Mesendoderm (in vitro differentiated cells): Measurements from ENCODE around the gene PALS2. TPM values are rescaled to one million over a fixed set of nuclear protein-coding genes. Genes with fewer than 3 reads are reported as not detected.

Experiments used
- DNase-seq: peaks from one replicate; pipeline ENCODE4 v3.0.0; 2013
- H2AK5ac ChIP-seq: 2 replicates; pipeline ENCODE4 v1.6.1; 2013; ENCODE audit warnings: low read length, inconsistent platforms
- H2BK120ac ChIP-seq: 2 replicates; pipeline ENCODE4 v1.6.1; 2013; ENCODE audit warnings: low read depth, mild to moderate bottlenecking, low read length, moderate library complexity, mixed read lengths
- H2BK15ac ChIP-seq: replicated peaks from 2 replicates; pipeline ENCODE4 v1.6.1; 2013; ENCODE audit warnings: low read depth, mild to moderate bottlenecking, moderate library complexity
- H2BK5ac ChIP-seq: 2 replicates; pipeline ENCODE4 v1.6.1; 2013; ENCODE audit warnings: low read length, inconsistent platforms
- H3K18ac ChIP-seq: 2 replicates; pipeline ENCODE4 v1.6.1; 2013; ENCODE audit warnings: mild to moderate bottlenecking, low read length, mixed read lengths
- H3K23ac ChIP-seq: one replicate; pipeline ENCODE4 v1.6.1; 2013; ENCODE audit warnings: low read length
- H3K27ac ChIP-seq: 2 replicates; pipeline ENCODE4 v1.5.1; 2013; ENCODE audit warnings: low read depth, mild to moderate bottlenecking, inconsistent platforms, low read length, moderate library complexity
- H3K27me3 ChIP-seq: 2 replicates; pipeline ENCODE4 v1.6.1; 2013; ENCODE audit warnings: low read length, control low read depth, mild to moderate bottlenecking, inconsistent platforms; ENCODE audit not compliant: insufficient read depth, poor library complexity
- H3K36me3 ChIP-seq: 2 replicates; pipeline ENCODE4 v1.6.1; 2013; ENCODE audit warnings: low read length, inconsistent platforms; ENCODE audit not compliant: control insufficient read depth, insufficient read depth
- H3K4ac ChIP-seq: one replicate; pipeline ENCODE4 v1.6.1; 2013; ENCODE audit warnings: low read depth, mild to moderate bottlenecking, low read length, moderate library complexity
- H3K4me1 ChIP-seq: 2 replicates; pipeline ENCODE4 v1.6.1; 2013; ENCODE audit warnings: low read depth, low read length, inconsistent platforms; ENCODE audit not compliant: control insufficient read depth
- H3K4me2 ChIP-seq: 2 replicates; pipeline ENCODE4 v1.6.1; 2013; ENCODE audit warnings: low read length
- H3K4me3 ChIP-seq: 2 replicates; pipeline ENCODE4 v1.5.1; 2013; ENCODE audit warnings: mild to moderate bottlenecking, low read length
- H3K56ac ChIP-seq: one replicate; pipeline ENCODE4 v1.6.1; 2013; ENCODE audit warnings: low read length
- H3K79me1 ChIP-seq: 2 replicates; pipeline ENCODE4 v1.6.1; 2013; ENCODE audit warnings: low read length, inconsistent platforms
- H3K79me2 ChIP-seq: 2 replicates; pipeline ENCODE4 v1.6.1; 2013; ENCODE audit warnings: mild to moderate bottlenecking, low read length; ENCODE audit not compliant: control insufficient read depth, insufficient read depth
- H3K9ac ChIP-seq: 2 replicates; pipeline ENCODE4 v1.6.1; 2013; ENCODE audit warnings: low read length, inconsistent platforms
- H4K5ac ChIP-seq: one replicate; pipeline ENCODE4 v1.6.1; 2013; ENCODE audit warnings: low read length
- H4K8ac ChIP-seq: one replicate; pipeline ENCODE4 v1.6.1; 2013; ENCODE audit warnings: low read depth, mild to moderate bottlenecking, control low read depth, low read length, moderate library complexity
- WGBS: extraction: QIAGEN DNeasy Blood & Tissue Kit; methylation state at CpG from one replicate; pipeline ENCODE4 v1.1.7; 2013; ENCODE audit warnings: low lambda C conversion rate, missing lambda C conversion rate; ENCODE audit not compliant: insufficient coverage; ENCODE audit errors: extremely low coverage; 5-methylcytosine and 5-hydroxymethylcytosine counted together
- polyA plus RNA-seq, 2 experiments: library from polyadenylated mRNA; stranded (reverse); fragments of 200-250 nt; gene quantifications; one replicate each; pipeline ENCODE4 v1.2.3, GENCODE V29; 2013

The PALS2 gene
- 55.9 TPM for polyA plus RNA-seq (2013, experiment 1 of 2)
- polyA plus RNA-seq (2013, experiment 2 of 2), result 55.4 TPM

GRCh38 chr7:24572997-24573553 lies at the start of gene PALS2:
PALS2 (plus strand) TSS chr7:24573452; CDS start chr7:24623668, 50,216 bp downstream.
- no peak within 1 kb of the TSS for H4K5ac ChIP-seq
- H2BK120ac ChIP-seq, result peak within 1 kb of the TSS; percentile 84
- H3K4me1 ChIP-seq, result peaks cover 12% of the 10 kb centered on the region
- peak within 1 kb of the TSS; percentile 74 for H3K4me2 ChIP-seq
- H3K23ac ChIP-seq, result no peak within 1 kb of the TSS
- H3K79me2 ChIP-seq, result peaks cover 26% of the 10 kb centered on the region
- peak within 1 kb of the TSS; percentile 95 for H3K18ac ChIP-seq
- peak within 1 kb of the TSS; percentile 15 for H4K8ac ChIP-seq
- peak within 1 kb of the TSS; percentile 83 for H3K4ac ChIP-seq
- no peaks in the 10 kb centered on the region for H3K36me3 ChIP-seq
- peak within 1 kb of the TSS; percentile 88 for H3K9ac ChIP-seq
- H3K27me3 ChIP-seq, result no peaks in the 10 kb centered on the region
- no CpG with 5 or more reads among the region's 69 CpGs for WGBS
- H2BK15ac ChIP-seq, result no peak within 1 kb of the TSS
- peak within 1 kb of the TSS; percentile 54 for H2BK5ac ChIP-seq
- H3K79me1 ChIP-seq, result peaks cover 2% of the 10 kb centered on the region
- peak within 1 kb of the TSS; percentile 71 for H3K4me3 ChIP-seq
- H3K56ac ChIP-seq, result peak within 1 kb of the TSS; percentile 89
- H2AK5ac ChIP-seq, result no peak within 1 kb of the TSS
- peak; percentile 88 for DNase-seq
- H3K27ac ChIP-seq, result peak within 1 kb of the TSS; percentile 96

GRCh38 chr7:24531255-24531654 lies 42.0 kb upstream of the PALS2 start:
- H3K79me2 ChIP-seq, result no peaks in the 10 kb centered on the region
- H3K4ac ChIP-seq, result no peak overlapping the region
- no peak overlapping the region for H3K4me2 ChIP-seq
- H2AK5ac ChIP-seq, result no peak overlapping the region
- H3K23ac ChIP-seq, result no peak overlapping the region
- no peak overlapping the region for H2BK120ac ChIP-seq
- no peaks in the 10 kb centered on the region for H3K4me1 ChIP-seq
- H3K56ac ChIP-seq, result no peak overlapping the region
- H2BK5ac ChIP-seq, result no peak overlapping the region
- no peak overlapping the region for H3K4me3 ChIP-seq
- no peak overlapping the region for H3K18ac ChIP-seq
- no peak overlapping the region for H4K5ac ChIP-seq
- no peaks in the 10 kb centered on the region for H3K27me3 ChIP-seq
- WGBS, result no CpG with 5 or more reads among the region's 4 CpGs
- no peaks in the 10 kb centered on the region for H3K36me3 ChIP-seq
- H3K27ac ChIP-seq, result no peak overlapping the region
- DNase-seq, result peak; percentile 2
- H3K9ac ChIP-seq, result no peak overlapping the region
- no peak overlapping the region for H4K8ac ChIP-seq
- no peaks in the 10 kb centered on the region for H3K79me1 ChIP-seq
- no peak overlapping the region for H2BK15ac ChIP-seq

- Histone ChIP-seq H2BK120ac (no peak overlapping the region), H3K27me3 (no peaks in the 10 kb centered on the region), H3K4me1 (no peaks in the 10 kb centered on the region), H3K27ac (no peak overlapping the region), H3K56ac (no peak overlapping the region), H4K8ac (no peak overlapping the region), H3K9ac (no peak overlapping the region), H3K79me1 (no peaks in the 10 kb centered on the region), H2AK5ac (no peak overlapping the region), H2BK15ac (no peak overlapping the region), H3K36me3 (no peaks in the 10 kb centered on the region), H3K4me2 (no peak overlapping the region), H3K4me3 (no peak overlapping the region), H3K79me2 (no peaks in the 10 kb centered on the region), H2BK5ac (no peak overlapping the region), H3K18ac (no peak overlapping the region), H3K23ac (no peak overlapping the region), H4K5ac (no peak overlapping the region), H3K4ac (no peak overlapping the region)
- DNase-seq, result no peak
- 100% methylated on average over 1 of the region's 2 CpGs for WGBS
Measured at GRCh38 chr7:24536682-24537081, 36.6 kb upstream of the PALS2 start.

- DNase-seq, result no peak
- Histone ChIP-seq H3K36me3 (no peaks in the 10 kb centered on the region), H2BK15ac (no peak overlapping the region), H4K5ac (no peak overlapping the region), H3K4me2 (no peak overlapping the region), H3K4me1 (no peaks in the 10 kb centered on the region), H2BK5ac (no peak overlapping the region), H3K79me1 (no peaks in the 10 kb centered on the region), H3K4me3 (no peak overlapping the region), H3K18ac (no peak overlapping the region), H2BK120ac (no peak overlapping the region), H4K8ac (no peak overlapping the region), H3K56ac (no peak overlapping the region), H3K9ac (no peak overlapping the region), H3K27me3 (no peaks in the 10 kb centered on the region), H3K23ac (no peak overlapping the region), H3K27ac (no peak overlapping the region), H2AK5ac (no peak overlapping the region), H3K79me2 (no peaks in the 10 kb centered on the region), H3K4ac (no peak overlapping the region)
- no CpG with 5 or more reads among the region's 7 CpGs for WGBS
Measured at GRCh38 chr7:24540956-24541355, 32.3 kb upstream of the PALS2 start.

GRCh38 chr7:24545215-24545614 lies 28.0 kb upstream of the PALS2 start:
- Histone ChIP-seq H3K23ac (no peak overlapping the region), H4K5ac (no peak overlapping the region), H3K4me1 (no peaks in the 10 kb centered on the region), H3K18ac (no peak overlapping the region), H2BK15ac (no peak overlapping the region), H2BK5ac (no peak overlapping the region), H3K4ac (no peak overlapping the region), H3K79me2 (no peaks in the 10 kb centered on the region), H3K79me1 (no peaks in the 10 kb centered on the region), H3K27me3 (no peaks in the 10 kb centered on the region), H3K4me2 (no peak overlapping the region), H2AK5ac (no peak overlapping the region), H3K4me3 (no peak overlapping the region), H3K56ac (no peak overlapping the region), H3K9ac (no peak overlapping the region), H3K36me3 (no peaks in the 10 kb centered on the region), H3K27ac (no peak overlapping the region), H4K8ac (no peak overlapping the region), H2BK120ac (no peak overlapping the region)
- no peak for DNase-seq

- H2BK5ac ChIP-seq, result no peak overlapping the region
- no peak overlapping the region for H3K56ac ChIP-seq
- no peak overlapping the region for H4K5ac ChIP-seq
- no peak overlapping the region for H2AK5ac ChIP-seq
- DNase-seq, result no peak
- H2BK15ac ChIP-seq, result no peak overlapping the region
- no peak overlapping the region for H2BK120ac ChIP-seq
- H3K79me2 ChIP-seq, result no peaks in the 10 kb centered on the region
- H3K27ac ChIP-seq, result no peak overlapping the region
- H3K23ac ChIP-seq, result no peak overlapping the region
- H3K4ac ChIP-seq, result no peak overlapping the region
- no peaks in the 10 kb centered on the region for H3K79me1 ChIP-seq
- H3K9ac ChIP-seq, result no peak overlapping the region
- no peak overlapping the region for H3K4me2 ChIP-seq
- H3K4me1 ChIP-seq, result no peaks in the 10 kb centered on the region
- no peak overlapping the region for H3K4me3 ChIP-seq
- no peaks in the 10 kb centered on the region for H3K27me3 ChIP-seq
- H3K36me3 ChIP-seq, result no peaks in the 10 kb centered on the region
- H4K8ac ChIP-seq, result no peak overlapping the region
- H3K18ac ChIP-seq, result no peak overlapping the region
Measured at GRCh38 chr7:24548390-24548789, 24.9 kb upstream of the PALS2 start.
